ENCODE measurements around the gene CCDC102A.
A peak's percentile ranks its signal among the peaks of the same experiment; 100 is the strongest.

The CCDC102A gene

GRCh38 chr16:57510016-57510871 lies 26.1 kb downstream of the CCDC102A start:
- Histone ChIP-seq H3K9me3 (no peaks in the 10 kb centered on the region), H3K4me3 (ENCODE audit: low read depth, low read length) (no peak overlapping the region), H3K27me3 (no peaks in the 10 kb centered on the region), H3K4me1 (peaks cover 78% of the 10 kb centered on the region), H3K36me3 (no peaks in the 10 kb centered on the region; the same call in 1 of the 2 replicates)
- peak; percentile 98 for DNase-seq
- TF ChIP-seq CTCF (IDR thresholded peaks at IDR 0.05; ENCODE audit: low read depth, low read length), result no peak

GRCh38 chr16:57509231-57509923 lies 27.0 kb downstream of the CCDC102A start:
- peaks cover 78% of the 10 kb centered on the region for H3K4me1 ChIP-seq
- no peak overlapping the region for H3K4me3 ChIP-seq (ENCODE audit: low read depth, low read length)
- TF ChIP-seq CTCF (IDR thresholded peaks at IDR 0.05; ENCODE audit: low read depth, low read length), result no peak
- no peaks in the 10 kb centered on the region for H3K36me3 ChIP-seq
- DNase-seq, result peak; percentile 71
- no peaks in the 10 kb centered on the region for H3K27me3 ChIP-seq
- no peaks in the 10 kb centered on the region for H3K9me3 ChIP-seq

GRCh38 chr16:57508035-57508425 lies 28.3 kb downstream of the CCDC102A start:
- peaks cover 75% of the 10 kb centered on the region for H3K4me1 ChIP-seq
- H3K36me3 ChIP-seq, result no peaks in the 10 kb centered on the region
- H3K4me3 ChIP-seq (ENCODE audit: low read depth, low read length), result no peak overlapping the region
- H3K9me3 ChIP-seq, result no peaks in the 10 kb centered on the region
- TF ChIP-seq CTCF (IDR thresholded peaks at IDR 0.05; ENCODE audit: low read depth, low read length), result no peak
- DNase-seq, result peak; percentile 79
- no peaks in the 10 kb centered on the region for H3K27me3 ChIP-seq

- Histone ChIP-seq H3K36me3 (no peaks in the 10 kb centered on the region), H3K9me3 (no peaks in the 10 kb centered on the region), H3K4me3 (ENCODE audit: low read depth, low read length) (no peak overlapping the region), H3K4me1 (peaks cover 75% of the 10 kb centered on the region), H3K27me3 (no peaks in the 10 kb centered on the region)
- no peak for TF ChIP-seq CTCF (IDR thresholded peaks at IDR 0.05; ENCODE audit: low read depth, low read length)
- peak; percentile 92 for DNase-seq
These were observed 29.0 kb downstream of the CCDC102A start for GRCh38 chr16:57507136-57508034.

- Histone ChIP-seq H3K4me1 (peaks cover 83% of the 10 kb centered on the region), H3K36me3 (no peaks in the 10 kb centered on the region), H3K9me3 (no peaks in the 10 kb centered on the region), H3K4me3 (ENCODE audit: low read depth, low read length) (no peak overlapping the region), H3K27me3 (no peaks in the 10 kb centered on the region)
- peak; percentile 7 for DNase-seq
- no peak for TF ChIP-seq CTCF (IDR thresholded peaks at IDR 0.05; ENCODE audit: low read depth, low read length)
These were observed 31.2 kb downstream of the CCDC102A start for GRCh38 chr16:57505169-57505568.

Data from BE2C (cell line).